WTC11 (cell line): ENCODE measurements around the gene NUP85. TPM values are rescaled to one million over a fixed set of nuclear protein-coding genes. Genes with fewer than 3 reads are reported as not detected.

ENCODE experiments used
- ATAC-seq: fragments of 200-7000 bp; cut with Tn5 transposase; 2 replicates; pipeline ENCODE4 v1.10.0; 2021; ENCODE audit warnings: mild to moderate bottlenecking, moderate library complexity
- CTCF ChIA-PET: fragments of 300-600 bp; sonication (Branson Sonifier 250); formaldehyde crosslinking; loops from one replicate; lab custom pipeline; 2021; ENCODE audit warnings: antibody characterized with exemption; lab: Charles Lee
- POLR2A ChIA-PET: fragments of 350-600 bp; sonication (Branson Sonifier 250); formaldehyde crosslinking; loops from one replicate; lab custom pipeline; 2021; ENCODE audit warnings: antibody characterized with exemption; lab: Charles Lee
- DNase-seq: peaks from one replicate; pipeline ENCODE4 v3.0.0; 2021; ENCODE audit warnings: low spot score
- H3K27ac Mint-ChIP-seq: 2 replicates; pipeline ENCODE4 v1.8.0; 2021; ENCODE audit warnings: mixed read lengths
- H3K27me3 Mint-ChIP-seq: 2 replicates; pipeline ENCODE4 v1.8.0; 2021; ENCODE audit warnings: low read depth, mild to moderate bottlenecking, moderate library complexity, mixed read lengths
- H3K36me3 Mint-ChIP-seq: 2 replicates; pipeline ENCODE4 v1.8.0; 2021; ENCODE audit warnings: mixed read lengths
- H3K4me1 Mint-ChIP-seq: 2 replicates; pipeline ENCODE4 v1.8.0; 2022; ENCODE audit warnings: mixed read lengths
- H3K4me3 Mint-ChIP-seq: 2 replicates; pipeline ENCODE4 v1.8.0; 2021; ENCODE audit warnings: mild to moderate bottlenecking, moderate library complexity, mixed read lengths
- H3K9me3 Mint-ChIP-seq: 2 replicates; pipeline ENCODE4 v1.8.0; 2021; ENCODE audit warnings: mixed read lengths
- AFF4 ChIP-seq: sonication (generic); formaldehyde crosslinking; IDR thresholded peaks from 2 replicates; pipeline ENCODE4 v1.8.1; 2023; ENCODE audit warnings: mild to moderate bottlenecking, missing genetic modification reagents, borderline replicate concordance
- ATF1 ChIP-seq: sonication (generic); formaldehyde crosslinking; IDR thresholded peaks from 2 replicates; pipeline ENCODE4 v1.8.1; 2023; ENCODE audit warnings: mild to moderate bottlenecking, moderate library complexity, missing genetic modification reagents
- ATF6 ChIP-seq: sonication (generic); formaldehyde crosslinking; IDR thresholded peaks from 2 replicates; pipeline ENCODE4 v1.8.1; 2023; ENCODE audit warnings: mild to moderate bottlenecking, missing genetic modification reagents
- ETV6 ChIP-seq: sonication (generic); formaldehyde crosslinking; IDR thresholded peaks from 2 replicates; pipeline ENCODE4 v1.8.1; 2022; ENCODE audit warnings: mild to moderate bottlenecking, missing genetic modification reagents
- FOXK1 ChIP-seq: sonication (generic); formaldehyde crosslinking; IDR thresholded peaks from 2 replicates; pipeline ENCODE4 v1.8.0; 2022; ENCODE audit warnings: mild to moderate bottlenecking, moderate library complexity, missing genetic modification reagents
- HMGXB4 ChIP-seq: sonication (generic); formaldehyde crosslinking; IDR thresholded peaks from 2 replicates; pipeline ENCODE4 v1.8.1; 2023; ENCODE audit warnings: mild to moderate bottlenecking, moderate library complexity, missing genetic modification reagents
- NFYB ChIP-seq: sonication (generic); formaldehyde crosslinking; conservative IDR thresholded peaks from 2 replicates; pipeline ENCODE4 v1.8.0; 2022; ENCODE audit warnings: low read depth, missing genetic modification reagents
- NR1H2 ChIP-seq: sonication (generic); formaldehyde crosslinking; IDR thresholded peaks from 2 replicates; pipeline ENCODE4 v1.9.0; 2021; ENCODE audit warnings: mild to moderate bottlenecking, moderate library complexity, missing genetic modification reagents
- OVOL2 ChIP-seq: fragments of 250-450 bp; sonication (Bioruptor Pico); IDR thresholded peaks from 2 replicates; pipeline ENCODE4 v1.9.0; 2021; ENCODE audit warnings: mild to moderate bottlenecking, borderline replicate concordance
- PRRX2 ChIP-seq: fragments of 250-450 bp; sonication (Bioruptor Pico); IDR thresholded peaks from 2 replicates; pipeline ENCODE4 v1.8.0; 2021; ENCODE audit warnings: mild to moderate bottlenecking
- RORB ChIP-seq: fragments of 250-450 bp; sonication (Bioruptor Pico); IDR thresholded peaks from 2 replicates; pipeline ENCODE4 v1.9.0; 2021; ENCODE audit warnings: mild to moderate bottlenecking
- SMAD4 ChIP-seq: sonication (generic); formaldehyde crosslinking; IDR thresholded peaks from 2 replicates; pipeline ENCODE4 v1.8.0; 2022; ENCODE audit warnings: mild to moderate bottlenecking, missing genetic modification reagents
- TCF7 ChIP-seq: sonication (generic); formaldehyde crosslinking; IDR thresholded peaks from 2 replicates; pipeline ENCODE4 v1.8.0; 2022; ENCODE audit warnings: mild to moderate bottlenecking, low read depth, missing genetic modification reagents, moderate library complexity
- TEAD1 ChIP-seq: sonication (generic); formaldehyde crosslinking; IDR thresholded peaks from 2 replicates; pipeline ENCODE4 v1.8.0; 2022; ENCODE audit warnings: mild to moderate bottlenecking, missing genetic modification reagents
- TP53 ChIP-seq: sonication (generic); formaldehyde crosslinking; IDR thresholded peaks from 2 replicates; pipeline ENCODE4 v1.8.1; 2023; ENCODE audit warnings: mild to moderate bottlenecking, missing genetic modification reagents
- ZBTB21 ChIP-seq: sonication (generic); formaldehyde crosslinking; IDR thresholded peaks from 2 replicates; pipeline ENCODE4 v1.8.1; 2023; ENCODE audit warnings: mild to moderate bottlenecking, missing genetic modification reagents, borderline replicate concordance
- ZNF219 ChIP-seq: sonication (generic); formaldehyde crosslinking; IDR thresholded peaks from 2 replicates; pipeline ENCODE4 v1.8.0; 2023; ENCODE audit warnings: missing genetic modification reagents, mild to moderate bottlenecking, borderline replicate concordance
- ZNF232 ChIP-seq: sonication (generic); formaldehyde crosslinking; IDR thresholded peaks from 2 replicates; pipeline ENCODE4 v1.8.0; 2022; ENCODE audit warnings: mild to moderate bottlenecking, missing genetic modification reagents
- ZNF423 ChIP-seq: fragments of 250-450 bp; sonication (Bioruptor Pico); IDR thresholded peaks from 2 replicates; pipeline ENCODE4 v2.1.2; 2022; ENCODE audit warnings: mild to moderate bottlenecking, moderate library complexity
- ZNF425 ChIP-seq: fragments of 250-450 bp; sonication (Bioruptor Pico); conservative IDR thresholded peaks from 2 replicates; pipeline ENCODE4 v1.9.0; 2021; ENCODE audit warnings: mild to moderate bottlenecking
- total RNA-seq: library from RNA; stranded (reverse); gene quantifications from 3 replicates; pipeline ENCODE4 v1.2.3, GENCODE V29; 2021
- TF ChIP-seq, protein P1 (sequence below): sonication (generic); formaldehyde crosslinking; IDR thresholded peaks from 2 replicates; pipeline ENCODE4 v1.8.0; 2023; ENCODE audit warnings: mild to moderate bottlenecking, missing genetic modification reagents

Gene NUP85
- total RNA-seq, 1 experiment from 2014 or later = 109 TPM

DNA sequence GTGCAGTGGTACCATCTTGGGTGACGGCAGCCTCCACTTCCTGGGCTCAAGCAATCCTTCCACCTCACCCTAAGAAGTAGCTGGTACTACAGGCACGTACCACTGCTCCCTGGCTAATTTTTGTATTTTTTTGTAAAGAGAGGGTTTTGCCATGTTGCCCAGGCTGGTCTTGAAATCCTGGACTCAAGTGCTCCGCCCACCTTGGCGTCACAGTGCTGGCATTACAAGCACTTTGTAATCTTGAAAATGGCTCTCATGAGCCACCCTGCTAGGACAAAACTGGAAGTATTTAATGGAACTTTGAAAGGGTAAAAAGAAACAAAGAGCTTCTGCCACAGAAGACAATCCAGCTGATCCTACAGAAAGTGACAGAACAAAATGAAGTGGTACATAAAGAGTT, 32.0 kb upstream of the NUP85 start:
- DNase-seq (no peak), ATAC-seq (no peak)
- TF ChIP-seq ZNF425 (CRISPR knock-in tag) (no peak), TCF7 (CRISPR knock-in tag) (no peak), NFYB (CRISPR knock-in tag) (no peak), ATF6 (CRISPR knock-in tag) (no peak), HMGXB4 (no peak), RORB (CRISPR knock-in tag) (no peak), ZNF423 (CRISPR knock-in tag) (no peak), ETV6 (CRISPR knock-in tag) (no peak), ZBTB21 (CRISPR knock-in tag) (no peak)
- TF ChIP-seq, protein P1, sequence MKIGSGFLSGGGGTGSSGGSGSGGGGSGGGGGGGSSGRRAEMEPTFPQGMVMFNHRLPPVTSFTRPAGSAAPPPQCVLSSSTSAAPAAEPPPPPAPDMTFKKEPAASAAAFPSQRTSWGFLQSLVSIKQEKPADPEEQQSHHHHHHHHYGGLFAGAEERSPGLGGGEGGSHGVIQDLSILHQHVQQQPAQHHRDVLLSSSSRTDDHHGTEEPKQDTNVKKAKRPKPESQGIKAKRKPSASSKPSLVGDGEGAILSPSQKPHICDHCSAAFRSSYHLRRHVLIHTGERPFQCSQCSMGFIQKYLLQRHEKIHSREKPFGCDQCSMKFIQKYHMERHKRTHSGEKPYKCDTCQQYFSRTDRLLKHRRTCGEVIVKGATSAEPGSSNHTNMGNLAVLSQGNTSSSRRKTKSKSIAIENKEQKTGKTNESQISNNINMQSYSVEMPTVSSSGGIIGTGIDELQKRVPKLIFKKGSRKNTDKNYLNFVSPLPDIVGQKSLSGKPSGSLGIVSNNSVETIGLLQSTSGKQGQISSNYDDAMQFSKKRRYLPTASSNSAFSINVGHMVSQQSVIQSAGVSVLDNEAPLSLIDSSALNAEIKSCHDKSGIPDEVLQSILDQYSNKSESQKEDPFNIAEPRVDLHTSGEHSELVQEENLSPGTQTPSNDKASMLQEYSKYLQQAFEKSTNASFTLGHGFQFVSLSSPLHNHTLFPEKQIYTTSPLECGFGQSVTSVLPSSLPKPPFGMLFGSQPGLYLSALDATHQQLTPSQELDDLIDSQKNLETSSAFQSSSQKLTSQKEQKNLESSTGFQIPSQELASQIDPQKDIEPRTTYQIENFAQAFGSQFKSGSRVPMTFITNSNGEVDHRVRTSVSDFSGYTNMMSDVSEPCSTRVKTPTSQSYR (CRISPR knock-in tag) = no peak
- Mint-ChIP-seq H3K4me3 (no peak overlapping the region), H3K4me1 (no peaks in the 10 kb centered on the region), H3K9me3 (no peaks in the 10 kb centered on the region), H3K27me3 (no peaks in the 10 kb centered on the region), H3K36me3 (peaks cover 51% of the 10 kb centered on the region), H3K27ac (peak overlapping the region; percentile 55)
- CTCF ChIA-PET = interaction anchor here (0.6 to 0.8 kb wide), 3 partner anchors 60 to 202 kb away, joined by 3 to 4 read pairs (median 4); no protein-coding TSS in a partner anchor
- POLR2A ChIA-PET = interaction anchor here (0.7 kb wide), 2 partner anchors 59 to 85 kb away, joined by 4 read pairs; no protein-coding TSS in a partner anchor

DNA sequence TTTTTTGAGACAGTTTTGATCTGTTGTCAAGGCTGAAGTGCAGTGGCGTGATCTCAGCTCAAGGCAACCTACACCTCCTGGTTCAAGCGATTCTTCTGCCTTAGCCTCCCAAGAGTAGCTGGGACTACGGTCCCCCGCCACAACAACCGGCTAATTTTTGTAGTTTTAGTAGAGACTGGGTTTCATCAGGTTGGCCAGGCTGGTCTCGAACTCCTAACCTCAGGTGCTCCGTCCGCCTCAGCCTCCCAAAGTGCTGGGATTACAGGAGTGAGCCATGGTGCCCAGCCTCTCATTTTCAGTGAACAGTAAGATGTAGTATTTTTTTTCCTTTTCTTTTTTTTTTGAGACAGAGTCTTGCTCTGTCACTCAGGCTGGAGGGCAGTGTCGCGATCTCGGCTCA, 30.5 kb upstream of the NUP85 start:
- TF ChIP-seq PRRX2 = no peak
- no peak for TF ChIP-seq TEAD1 (CRISPR knock-in tag)
- H3K27ac Mint-ChIP-seq = peak overlapping the region; percentile 70; the same call in 1 of the 2 replicates
- ATAC-seq (no peak), DNase-seq (no peak)
- H3K4me3 Mint-ChIP-seq = no peak overlapping the region
- ChIA-PET POLR2A (no interaction called here), CTCF (interaction anchor here (1.5 kb wide), 1 partner anchor 27 kb away, joined by 7 read pairs; no protein-coding TSS in a partner anchor)
- H3K4me1 Mint-ChIP-seq = peaks cover 3% of the 10 kb centered on the region; the same call in 1 of the 2 replicates
- H3K9me3 Mint-ChIP-seq = no peaks in the 10 kb centered on the region
- peaks cover 60% of the 10 kb centered on the region for H3K36me3 Mint-ChIP-seq
- no peaks in the 10 kb centered on the region for H3K27me3 Mint-ChIP-seq

DNA sequence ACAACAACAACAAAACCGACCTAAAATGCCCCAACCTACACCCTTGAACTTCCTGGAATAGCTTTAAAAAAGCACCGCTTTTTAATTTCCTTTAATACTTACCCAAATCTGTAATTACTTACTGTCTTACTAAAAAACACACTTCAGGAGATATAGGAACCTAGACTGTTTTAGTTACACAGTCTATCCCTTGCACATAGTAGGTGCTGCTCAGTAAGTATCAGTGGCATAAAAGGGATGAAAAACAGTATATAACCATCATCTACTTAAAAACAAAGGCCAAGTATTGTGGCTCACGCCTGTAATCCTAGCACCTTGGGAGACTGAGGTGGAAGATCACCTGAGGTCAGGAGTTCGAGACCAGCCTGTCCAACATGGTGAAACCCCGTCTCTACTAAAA, 28.9 kb upstream of the NUP85 start:
- ATAC-seq (no peak), DNase-seq (no peak)
- POLR2A ChIA-PET = interaction anchor here (0.7 kb wide), 1 partner anchor 25 kb away, joined by 3 read pairs; no protein-coding TSS in a partner anchor
- CTCF ChIA-PET = interaction anchor here (0.6 to 1.5 kb wide), 3 partner anchors 25 to 122 kb away, joined by 3 to 7 read pairs (median 3); partner anchors contain the start of gene MIF4GD
- H3K27me3 Mint-ChIP-seq = no peaks in the 10 kb centered on the region
- peaks cover 13% of the 10 kb centered on the region for H3K4me1 Mint-ChIP-seq
- no peak overlapping the region for H3K4me3 Mint-ChIP-seq
- peak overlapping the region; percentile 82 for H3K27ac Mint-ChIP-seq
- no peaks in the 10 kb centered on the region for H3K9me3 Mint-ChIP-seq
- peaks cover 68% of the 10 kb centered on the region for H3K36me3 Mint-ChIP-seq
- TF ChIP-seq SMAD4 (CRISPR knock-in tag) (no peak), ZNF232 (no peak), FOXK1 (CRISPR knock-in tag) (no peak), NR1H2 (CRISPR knock-in tag) (no peak), ATF1 (no peak), TP53 (CRISPR knock-in tag) (no peak), TEAD1 (CRISPR knock-in tag) (no peak), AFF4 (CRISPR knock-in tag) (no peak), OVOL2 (CRISPR knock-in tag) (no peak), ZNF219 (no peak)
